ENCODE results near the gene FARS2.

- TF ChIP-seq POLR2AphosphoS5 (IDR thresholded peaks at IDR 0.05; ENCODE audit: low read depth, low read length) (no peak), POLR2A (IDR thresholded peaks at IDR 0.05; ENCODE audit: low read depth, low read length) (no peak), TAF1 (IDR thresholded peaks at IDR 0.05; ENCODE audit: borderline replicate concordance, low read depth, low read length) (no peak)
Measured at GRCh38 chr6:5676701-5677100, 415.4 kb downstream of the FARS2 start.
